HepG2 (cell line): ENCODE results near the gene SMIM38. TPM values are rescaled to one million over a fixed set of nuclear protein-coding genes. Genes with fewer than 3 reads are reported as not detected.

Experiments used
- CAMTA2 ChIP-seq: sonication (generic); formaldehyde crosslinking; IDR thresholded peaks from 2 replicates; pipeline ENCODE4 v1.4.0; 2020; ENCODE audit warnings: mild to moderate bottlenecking, missing genetic modification reagents, borderline replicate concordance
- NBN ChIP-seq: fragments of 450-650 bp; conservative IDR thresholded peaks from 2 replicates; pipeline ENCODE4 v1.6.1; 2017
- REXO4 ChIP-seq: sonication (generic); formaldehyde crosslinking; IDR thresholded peaks from 2 replicates; pipeline ENCODE4 v1.8.0; 2022; ENCODE audit warnings: missing genetic modification reagents, mild to moderate bottlenecking, borderline replicate concordance
- ZBTB20 ChIP-seq: sonication (generic); formaldehyde crosslinking; IDR thresholded peaks from 2 replicates; pipeline ENCODE4 v1.8.1; 2023; ENCODE audit warnings: missing genetic modification reagents, low read depth, mild to moderate bottlenecking, borderline replicate concordance
- polyA plus RNA-seq, 8 experiments: library from polyadenylated mRNA; depleted of rRNA in 3 of 8; stranded (reverse) in 7 of 8; unstranded in 1 of 8; fragments of >200 nt; fragmentation: Illumina TruSeq in 4 of 8; extraction: Trizol in 4 of 8; gene quantifications; 2 replicates each; pipeline versions ENCODE4 v1.2.1 to v1.2.3, GENCODE V29; 2011 to 2016; ENCODE audit warnings: low read depth in 4 of 8, missing spikeins in 1 of 8, mixed read lengths in 1 of 8; ENCODE audit not compliant: insufficient read depth in 1 of 8
- total RNA-seq, 5 experiments: library from RNA; depleted of rRNA; stranded (reverse); fragments of >200 nt; fragmentation: Illumina TruSeq; extraction: Trizol; gene quantifications; 2 replicates each; pipeline ENCODE4 v1.2.3, GENCODE V29; 2016; ENCODE audit warnings: low read depth in 1 of 5
- TF ChIP-seq, protein P1 (sequence below): sonication (generic); formaldehyde crosslinking; IDR thresholded peaks from 2 replicates; pipeline ENCODE4 v1.4.0; 2020; ENCODE audit warnings: missing genetic modification reagents
- TF ChIP-seq, protein P2 (sequence below): sonication (generic); formaldehyde crosslinking; IDR thresholded peaks from 2 replicates; pipeline ENCODE4 v1.9.0; 2021; ENCODE audit warnings: missing genetic modification reagents, borderline replicate concordance
- TF ChIP-seq, protein P3 (sequence below): IDR thresholded peaks from 2 replicates; pipeline ENCODE4 v1.6.1; 2016; ENCODE audit warnings: control low read depth

The SMIM38 gene
- total and polyA plus RNA-seq, 2 of the 13 experiments (the other 11 are each of a cell fraction or from before 2014, with no cell fraction given): 0.30 to 0.40 TPM

DNA sequence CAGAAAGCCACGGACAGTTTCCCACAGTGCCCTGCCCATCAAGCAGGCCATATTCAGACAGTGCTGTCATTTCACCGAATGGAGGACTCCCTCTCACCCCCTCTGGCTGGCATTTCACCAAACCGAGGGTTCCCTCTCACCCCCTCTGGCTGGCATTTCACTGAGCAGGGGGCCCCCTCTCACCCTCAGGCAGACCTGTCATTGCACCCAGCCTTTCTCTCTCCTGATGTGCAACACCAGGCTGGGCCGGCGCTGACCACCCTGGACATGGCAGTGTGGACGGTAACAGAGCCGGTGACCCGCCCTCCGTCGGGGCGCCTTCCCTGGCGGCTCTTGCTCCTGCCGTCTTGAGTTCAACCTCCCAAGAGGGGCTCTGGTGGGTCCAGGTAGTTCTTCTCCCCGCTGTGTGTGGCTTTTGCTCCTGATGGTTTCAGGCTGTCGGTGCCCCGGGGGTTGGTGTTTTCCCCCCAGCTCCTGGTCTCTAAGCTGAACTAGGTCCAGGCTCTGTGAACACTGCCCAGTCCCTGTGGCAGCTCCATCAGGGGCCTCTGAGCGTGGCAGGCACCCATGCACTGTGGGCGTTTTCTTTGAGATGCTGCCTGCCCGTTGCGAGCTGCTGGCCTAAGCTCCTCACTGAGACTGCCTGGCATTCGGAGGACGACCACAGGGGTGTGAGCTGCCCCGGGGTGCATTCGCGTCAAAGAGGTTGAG is 46.9 kb downstream of the SMIM38 start (continued):
- TF ChIP-seq, protein P1, sequence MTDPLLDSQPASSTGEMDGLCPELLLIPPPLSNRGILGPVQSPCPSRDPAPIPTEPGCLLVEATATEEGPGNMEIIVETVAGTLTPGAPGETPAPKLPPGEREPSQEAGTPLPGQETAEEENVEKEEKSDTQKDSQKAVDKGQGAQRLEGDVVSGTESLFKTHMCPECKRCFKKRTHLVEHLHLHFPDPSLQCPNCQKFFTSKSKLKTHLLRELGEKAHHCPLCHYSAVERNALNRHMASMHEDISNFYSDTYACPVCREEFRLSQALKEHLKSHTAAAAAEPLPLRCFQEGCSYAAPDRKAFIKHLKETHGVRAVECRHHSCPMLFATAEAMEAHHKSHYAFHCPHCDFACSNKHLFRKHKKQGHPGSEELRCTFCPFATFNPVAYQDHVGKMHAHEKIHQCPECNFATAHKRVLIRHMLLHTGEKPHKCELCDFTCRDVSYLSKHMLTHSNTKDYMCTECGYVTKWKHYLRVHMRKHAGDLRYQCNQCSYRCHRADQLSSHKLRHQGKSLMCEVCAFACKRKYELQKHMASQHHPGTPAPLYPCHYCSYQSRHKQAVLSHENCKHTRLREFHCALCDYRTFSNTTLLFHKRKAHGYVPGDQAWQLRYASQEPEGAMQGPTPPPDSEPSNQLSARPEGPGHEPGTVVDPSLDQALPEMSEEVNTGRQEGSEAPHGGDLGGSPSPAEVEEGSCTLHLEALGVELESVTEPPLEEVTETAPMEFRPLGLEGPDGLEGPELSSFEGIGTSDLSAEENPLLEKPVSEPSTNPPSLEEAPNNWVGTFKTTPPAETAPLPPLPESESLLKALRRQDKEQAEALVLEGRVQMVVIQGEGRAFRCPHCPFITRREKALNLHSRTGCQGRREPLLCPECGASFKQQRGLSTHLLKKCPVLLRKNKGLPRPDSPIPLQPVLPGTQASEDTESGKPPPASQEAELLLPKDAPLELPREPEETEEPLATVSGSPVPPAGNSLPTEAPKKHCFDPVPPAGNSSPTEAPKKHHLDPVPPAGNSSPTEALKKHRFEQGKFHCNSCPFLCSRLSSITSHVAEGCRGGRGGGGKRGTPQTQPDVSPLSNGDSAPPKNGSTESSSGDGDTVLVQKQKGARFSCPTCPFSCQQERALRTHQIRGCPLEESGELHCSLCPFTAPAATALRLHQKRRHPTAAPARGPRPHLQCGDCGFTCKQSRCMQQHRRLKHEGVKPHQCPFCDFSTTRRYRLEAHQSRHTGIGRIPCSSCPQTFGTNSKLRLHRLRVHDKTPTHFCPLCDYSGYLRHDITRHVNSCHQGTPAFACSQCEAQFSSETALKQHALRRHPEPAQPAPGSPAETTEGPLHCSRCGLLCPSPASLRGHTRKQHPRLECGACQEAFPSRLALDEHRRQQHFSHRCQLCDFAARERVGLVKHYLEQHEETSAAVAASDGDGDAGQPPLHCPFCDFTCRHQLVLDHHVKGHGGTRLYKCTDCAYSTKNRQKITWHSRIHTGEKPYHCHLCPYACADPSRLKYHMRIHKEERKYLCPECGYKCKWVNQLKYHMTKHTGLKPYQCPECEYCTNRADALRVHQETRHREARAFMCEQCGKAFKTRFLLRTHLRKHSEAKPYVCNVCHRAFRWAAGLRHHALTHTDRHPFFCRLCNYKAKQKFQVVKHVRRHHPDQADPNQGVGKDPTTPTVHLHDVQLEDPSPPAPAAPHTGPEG (CRISPR knock-in tag): no peak
- TF ChIP-seq ZBTB20: no peak
- TF ChIP-seq, protein P2, sequence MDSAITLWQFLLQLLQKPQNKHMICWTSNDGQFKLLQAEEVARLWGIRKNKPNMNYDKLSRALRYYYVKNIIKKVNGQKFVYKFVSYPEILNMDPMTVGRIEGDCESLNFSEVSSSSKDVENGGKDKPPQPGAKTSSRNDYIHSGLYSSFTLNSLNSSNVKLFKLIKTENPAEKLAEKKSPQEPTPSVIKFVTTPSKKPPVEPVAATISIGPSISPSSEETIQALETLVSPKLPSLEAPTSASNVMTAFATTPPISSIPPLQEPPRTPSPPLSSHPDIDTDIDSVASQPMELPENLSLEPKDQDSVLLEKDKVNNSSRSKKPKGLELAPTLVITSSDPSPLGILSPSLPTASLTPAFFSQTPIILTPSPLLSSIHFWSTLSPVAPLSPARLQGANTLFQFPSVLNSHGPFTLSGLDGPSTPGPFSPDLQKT (CRISPR knock-in tag): no peak
- TF ChIP-seq, protein P3, sequence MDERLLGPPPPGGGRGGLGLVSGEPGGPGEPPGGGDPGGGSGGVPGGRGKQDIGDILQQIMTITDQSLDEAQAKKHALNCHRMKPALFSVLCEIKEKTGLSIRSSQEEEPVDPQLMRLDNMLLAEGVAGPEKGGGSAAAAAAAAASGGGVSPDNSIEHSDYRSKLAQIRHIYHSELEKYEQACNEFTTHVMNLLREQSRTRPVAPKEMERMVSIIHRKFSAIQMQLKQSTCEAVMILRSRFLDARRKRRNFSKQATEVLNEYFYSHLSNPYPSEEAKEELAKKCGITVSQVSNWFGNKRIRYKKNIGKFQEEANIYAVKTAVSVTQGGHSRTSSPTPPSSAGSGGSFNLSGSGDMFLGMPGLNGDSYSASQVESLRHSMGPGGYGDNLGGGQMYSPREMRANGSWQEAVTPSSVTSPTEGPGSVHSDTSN (CRISPR knock-in tag): no peak
- TF ChIP-seq NBN: no peak
- no peak for TF ChIP-seq REXO4 (CRISPR knock-in tag)
- no peak for TF ChIP-seq CAMTA2
